Activated CD4-positive, alpha-beta T cell treated with anti-CD3 and anti-CD28 coated beads, Interleukin-10, Interleukin-2, amounts not matched to agents 100 ng/mL and 50 ng/mL, durations not matched to agents 16 hours and 8 hours (primary cell): ENCODE results near the gene METTL16.

Experiments used
- DNase-seq: peaks from one replicate; pipeline ENCODE4 v3.0.0-alpha.2; 2020

METTL16 gene

GRCh38 chr17:2378905-2379304, 132.8 kb downstream of the METTL16 start:
- DNase-seq, result no peak

- DNase-seq, result no peak
Measured at GRCh38 chr17:2377659-2378058, 134.0 kb downstream of the METTL16 start.

- DNase-seq, result no peak
Measured at GRCh38 chr17:2376107-2376506, 135.6 kb downstream of the METTL16 start.

GRCh38 chr17:2375406-2375805, 136.3 kb downstream of the METTL16 start:
- no peak for DNase-seq

- no peak for DNase-seq
Measured at GRCh38 chr17:2374549-2375285, 137.0 kb downstream of the METTL16 start.

- no peak for DNase-seq
Measured at GRCh38 chr17:2373179-2373578, 138.5 kb downstream of the METTL16 start.

GRCh38 chr17:2372681-2373080, 139.0 kb downstream of the METTL16 start:
- DNase-seq, result no peak

- no peak for DNase-seq
Measured at GRCh38 chr17:2372180-2372579, 139.5 kb downstream of the METTL16 start.

GRCh38 chr17:2371183-2372130, 140.2 kb downstream of the METTL16 start:
- DNase-seq, result no peak

- DNase-seq, result no peak
Measured at GRCh38 chr17:2370211-2370589, 141.5 kb downstream of the METTL16 start.

- no peak for DNase-seq
Measured at GRCh38 chr17:2369551-2370210, 142.0 kb downstream of the METTL16 start.

GRCh38 chr17:2369039-2369438, 142.6 kb downstream of the METTL16 start:
- no peak for DNase-seq

GRCh38 chr17:2368359-2368758, 143.3 kb downstream of the METTL16 start:
- DNase-seq, result no peak

GRCh38 chr17:2366747-2367494, 144.8 kb downstream of the METTL16 start:
- no peak for DNase-seq
